NCI-H510A treated with DMSO at 0.1 percent for 48 hours (cell line): ENCODE data around the gene SEMA3F.

Experiments used
- DNase-seq: peaks from one replicate; lab custom pipeline; 2025; lab: John Stamatoyannopoulos, UW

Gene SEMA3F

GRCh38 chr3:50155891-50156290 lies 767 bp downstream of the SEMA3F start:
- DNase-seq: no peak

- DNase-seq: peak; percentile 22
These were observed 1.7 kb downstream of the SEMA3F start for GRCh38 chr3:50156549-50157493.

GRCh38 chr3:50157827-50158529 lies 2.9 kb downstream of the SEMA3F start:
- DNase-seq: peak; percentile 30

GRCh38 chr3:50158530-50159146 lies 3.5 kb downstream of the SEMA3F start:
- DNase-seq: no peak

- no peak for DNase-seq
These were observed 5.4 kb downstream of the SEMA3F start for GRCh38 chr3:50160561-50160983.

- no peak for DNase-seq
These were observed 6.2 kb downstream of the SEMA3F start for GRCh38 chr3:50161320-50161719.

GRCh38 chr3:50162034-50162883 lies 7.1 kb downstream of the SEMA3F start:
- DNase-seq: no peak

- DNase-seq: no peak
These were observed 8.7 kb downstream of the SEMA3F start for GRCh38 chr3:50163572-50164455.

- DNase-seq: no peak
These were observed 9.4 kb downstream of the SEMA3F start for GRCh38 chr3:50164481-50164880.

- no peak for DNase-seq
These were observed 10.1 kb downstream of the SEMA3F start for GRCh38 chr3:50164984-50165909.

GRCh38 chr3:50165910-50166538 lies 10.9 kb downstream of the SEMA3F start:
- DNase-seq: no peak

GRCh38 chr3:50166620-50167019 lies 11.5 kb downstream of the SEMA3F start:
- peak; percentile 12 for DNase-seq

- peak; percentile 19 for DNase-seq
These were observed 12.1 kb downstream of the SEMA3F start for GRCh38 chr3:50167069-50167840.

- DNase-seq: no peak
These were observed 12.7 kb downstream of the SEMA3F start for GRCh38 chr3:50167841-50168209.

- no peak for DNase-seq
These were observed 13.3 kb downstream of the SEMA3F start for GRCh38 chr3:50168388-50168787.

- DNase-seq: no peak
These were observed 13.7 kb downstream of the SEMA3F start for GRCh38 chr3:50168791-50169190.

GRCh38 chr3:50169232-50169832 lies 14.2 kb downstream of the SEMA3F start:
- DNase-seq: no peak

- no peak for DNase-seq
These were observed 14.7 kb downstream of the SEMA3F start for GRCh38 chr3:50169858-50170257.
